Measurements from ENCODE around the gene COQ2. TPM values are rescaled to one million over a fixed set of nuclear protein-coding genes. Genes with fewer than 3 reads are reported as not detected.
"Not testable (repeated sequence)": the region's sequence is repeated elsewhere in the genome, so short reads cannot be mapped to it uniquely, and the experiment has no call there.

COQ2 gene
- total RNA-seq, 3 donors from 2014 or later, result 8.6 to 10.8 (median 9.4) TPM

DNA sequence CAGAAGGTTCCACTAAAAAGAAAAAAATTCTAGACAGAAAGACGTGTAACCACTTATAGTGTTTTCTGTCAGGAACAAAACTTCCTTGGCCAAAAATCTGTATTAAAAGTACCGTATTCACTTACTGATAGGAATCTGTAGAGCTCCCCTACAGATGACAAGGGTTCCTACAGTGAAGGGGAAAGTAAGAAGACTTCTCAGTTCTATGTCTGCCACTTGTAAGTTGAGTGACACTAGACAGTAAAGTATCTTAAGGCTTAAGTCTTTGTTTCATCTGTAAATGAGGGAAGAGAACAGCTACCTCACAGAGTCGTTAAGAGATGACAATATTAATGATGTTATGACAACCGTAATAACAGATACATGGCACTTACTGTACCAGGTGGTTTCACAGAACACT is 3.3 kb downstream of the COQ2 start:
- H3K4me1 ChIP-seq, result no peaks in the 10 kb centered on the region
- H3K27ac ChIP-seq, result no peak overlapping the region
- no peak for TF ChIP-seq POLR2A (IDR thresholded peaks at IDR 0.05)
- TF ChIP-seq, protein P1, sequence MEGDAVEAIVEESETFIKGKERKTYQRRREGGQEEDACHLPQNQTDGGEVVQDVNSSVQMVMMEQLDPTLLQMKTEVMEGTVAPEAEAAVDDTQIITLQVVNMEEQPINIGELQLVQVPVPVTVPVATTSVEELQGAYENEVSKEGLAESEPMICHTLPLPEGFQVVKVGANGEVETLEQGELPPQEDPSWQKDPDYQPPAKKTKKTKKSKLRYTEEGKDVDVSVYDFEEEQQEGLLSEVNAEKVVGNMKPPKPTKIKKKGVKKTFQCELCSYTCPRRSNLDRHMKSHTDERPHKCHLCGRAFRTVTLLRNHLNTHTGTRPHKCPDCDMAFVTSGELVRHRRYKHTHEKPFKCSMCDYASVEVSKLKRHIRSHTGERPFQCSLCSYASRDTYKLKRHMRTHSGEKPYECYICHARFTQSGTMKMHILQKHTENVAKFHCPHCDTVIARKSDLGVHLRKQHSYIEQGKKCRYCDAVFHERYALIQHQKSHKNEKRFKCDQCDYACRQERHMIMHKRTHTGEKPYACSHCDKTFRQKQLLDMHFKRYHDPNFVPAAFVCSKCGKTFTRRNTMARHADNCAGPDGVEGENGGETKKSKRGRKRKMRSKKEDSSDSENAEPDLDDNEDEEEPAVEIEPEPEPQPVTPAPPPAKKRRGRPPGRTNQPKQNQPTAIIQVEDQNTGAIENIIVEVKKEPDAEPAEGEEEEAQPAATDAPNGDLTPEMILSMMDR (IDR thresholded peaks at IDR 0.05), result no peak
- no peak for TF ChIP-seq POLR2AphosphoS5 (IDR thresholded peaks at IDR 0.05)
- no peaks in the 10 kb centered on the region for H3K27me3 ChIP-seq
- no peaks in the 10 kb centered on the region for H3K36me3 ChIP-seq
- no peak overlapping the region for H3K4me3 ChIP-seq
- no peaks in the 10 kb centered on the region for H3K9me3 ChIP-seq
- intact Hi-C loops (cut with DNase I; ENCODE audit: low total_unique reads), result no loop called here
- no peak for DNase-seq (ENCODE audit: low spot score in 2 of 2)

DNA sequence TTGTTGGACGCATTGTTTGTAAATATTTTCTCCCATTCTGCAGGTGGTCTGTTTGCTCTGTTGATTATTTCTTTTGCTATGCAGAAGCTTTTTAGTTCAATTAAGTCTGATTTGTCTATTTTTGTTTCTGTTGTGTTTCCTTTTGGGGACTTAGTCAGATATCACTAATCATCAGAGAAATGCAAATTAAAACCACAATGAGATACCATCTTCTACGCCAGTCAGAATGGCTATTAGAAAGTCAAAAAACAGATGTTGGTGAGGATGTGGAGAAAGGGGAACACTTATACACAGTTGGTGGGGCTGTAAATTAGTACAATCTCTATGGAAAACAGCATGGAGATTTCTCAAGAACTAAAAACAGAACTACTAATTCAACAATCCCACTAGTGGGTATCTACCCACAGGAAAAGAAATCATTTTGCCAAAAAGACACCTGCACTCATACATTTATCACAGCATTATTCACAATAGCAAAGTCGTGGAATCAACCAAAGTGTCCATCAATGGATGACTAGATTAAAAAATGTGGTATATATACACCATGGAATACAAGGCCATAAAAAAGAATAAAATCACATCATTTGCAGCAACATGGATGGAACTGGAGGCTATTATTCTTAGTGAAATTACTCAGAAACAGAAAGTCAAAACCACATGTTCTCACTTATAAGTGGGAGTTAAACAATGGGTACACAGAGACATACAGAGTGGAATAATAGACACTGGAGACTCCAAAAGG is 8.1 kb downstream of the COQ2 start:
- Histone ChIP-seq H3K4me1 (no peaks in the 10 kb centered on the region), H3K27me3 (no peaks in the 10 kb centered on the region), H3K27ac (no peak overlapping the region), H3K4me3 (no peak overlapping the region), H3K9me3 (no peaks in the 10 kb centered on the region), H3K36me3 (no peaks in the 10 kb centered on the region)
- intact Hi-C loops (cut with DNase I; ENCODE audit: low total_unique reads), result no loop called here
- TF ChIP-seq, protein P1 (IDR thresholded peaks at IDR 0.05), result no peak
- TF ChIP-seq POLR2AphosphoS5 (IDR thresholded peaks at IDR 0.05) (no peak), POLR2A (IDR thresholded peaks at IDR 0.05) (no peak)
- no peak for DNase-seq (ENCODE audit: low spot score in 2 of 2)

DNA sequence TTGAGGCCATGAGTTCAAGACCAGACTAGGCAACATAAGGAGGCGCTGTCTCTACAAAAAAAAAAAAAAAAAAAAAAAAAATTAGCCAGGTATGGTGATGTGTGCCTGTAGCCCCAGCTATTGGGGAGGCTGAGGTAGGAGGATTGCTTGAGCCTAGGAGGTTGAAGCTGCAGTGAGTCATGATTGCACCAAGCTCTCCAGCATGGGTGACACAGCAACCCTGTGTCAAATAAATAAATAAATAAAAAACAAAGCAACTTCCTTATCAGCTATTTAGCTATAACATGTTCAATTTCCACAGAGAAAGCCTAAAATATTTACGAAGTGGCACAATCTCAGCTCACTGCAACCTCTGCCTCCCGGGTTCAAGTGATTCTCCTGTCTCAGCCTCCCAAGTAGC is 10.7 kb downstream of the COQ2 start:
- intact Hi-C loops (cut with DNase I; ENCODE audit: low total_unique reads); DNase-seq (ENCODE audit: low spot score in 2 of 2); H3K36me3 ChIP-seq: not testable (repeated sequence)

DNA sequence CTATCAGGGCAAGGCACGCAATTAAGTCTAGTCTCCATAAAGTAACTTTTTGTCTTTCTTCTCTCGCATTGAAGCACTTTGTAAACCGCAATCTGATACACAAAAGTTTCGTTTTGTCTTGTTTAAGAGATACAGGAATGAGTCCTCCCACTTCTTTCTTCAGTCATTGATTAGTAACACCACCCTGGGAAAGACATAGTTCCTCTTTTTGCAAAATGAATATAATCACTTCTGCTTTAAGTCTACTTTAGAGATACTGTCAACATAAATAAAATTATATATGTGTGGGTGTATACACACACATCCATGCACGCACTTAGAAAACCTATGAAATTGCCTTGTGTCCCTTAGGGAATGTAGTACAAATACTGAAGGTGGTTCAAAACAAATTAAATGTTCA is 11.7 kb downstream of the COQ2 start:
- DNase-seq (ENCODE audit: low spot score in 2 of 2), result no peak
- Histone ChIP-seq H3K36me3 (no peaks in the 10 kb centered on the region), H3K9me3 (no peaks in the 10 kb centered on the region)

More for the DNA sequence above, 10.7 kb downstream of the COQ2 start:
- not testable (repeated sequence) for H3K9me3 ChIP-seq, H3K4me3 ChIP-seq, H3K27me3 ChIP-seq, H3K27ac ChIP-seq, H3K4me1 ChIP-seq

DNA sequence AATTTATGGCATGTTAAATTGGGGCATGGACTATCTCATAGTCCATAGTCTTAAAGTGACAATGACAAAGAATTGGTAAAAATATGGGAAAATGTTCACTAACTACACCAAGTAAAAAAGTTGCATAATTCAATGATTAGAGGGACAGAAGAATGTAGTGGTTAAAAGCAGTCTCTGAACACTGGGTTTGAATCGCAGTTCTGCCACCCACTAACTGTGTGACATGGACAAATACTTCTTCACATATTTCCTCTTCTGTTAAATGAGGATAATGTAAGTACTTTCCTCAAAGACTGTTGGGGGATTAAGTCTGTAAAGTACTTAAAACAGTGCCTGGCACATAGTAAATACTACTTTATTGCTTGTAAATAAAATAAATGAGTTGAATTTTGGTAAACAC is 15.3 kb downstream of the COQ2 start:
- no peak overlapping the region for H3K27ac ChIP-seq
- H3K4me3 ChIP-seq, result no peak overlapping the region
- H3K9me3 ChIP-seq, result no peaks in the 10 kb centered on the region
- H3K36me3 ChIP-seq, result no peaks in the 10 kb centered on the region
- no peaks in the 10 kb centered on the region for H3K4me1 ChIP-seq
- no peaks in the 10 kb centered on the region for H3K27me3 ChIP-seq
- DNase-seq (ENCODE audit: low spot score in 2 of 2), result no peak
- intact Hi-C loops (cut with DNase I; ENCODE audit: low total_unique reads), result no loop called here
- TF ChIP-seq POLR2AphosphoS5 (IDR thresholded peaks at IDR 0.05), result no peak
- TF ChIP-seq, protein P1 (IDR thresholded peaks at IDR 0.05), result no peak
- no peak for TF ChIP-seq POLR2A (IDR thresholded peaks at IDR 0.05)

More for the DNA sequence above, 11.7 kb downstream of the COQ2 start:
- no peaks in the 10 kb centered on the region for H3K27me3 ChIP-seq
- intact Hi-C loops (cut with DNase I; ENCODE audit: low total_unique reads), result no loop called here
- no peaks in the 10 kb centered on the region for H3K4me1 ChIP-seq
- TF ChIP-seq POLR2AphosphoS5 (IDR thresholded peaks at IDR 0.05) (no peak), POLR2A (IDR thresholded peaks at IDR 0.05) (no peak)
- TF ChIP-seq, protein P1 (IDR thresholded peaks at IDR 0.05), result no peak
- no peak overlapping the region for H3K4me3 ChIP-seq
- H3K27ac ChIP-seq, result no peak overlapping the region

Data from breast epithelium (tissue), 4 donors.